ENCODE results near the gene NR4A2. TPM values are rescaled to one million over a fixed set of nuclear protein-coding genes. Genes with fewer than 3 reads are reported as not detected.

The NR4A2 gene
- polyA plus RNA-seq, 1 of the 3 experiments (the other 2 are of a cell fraction): 16.2 TPM

GRCh38 chr2:156306821-156307220 lies 25.7 kb downstream of the NR4A2 start:
- POLR2A ChIA-PET: no interaction called here
- no peaks in the 10 kb centered on the region for H3K9me3 ChIP-seq
- H4K20me1 ChIP-seq (ENCODE audit: insufficient read depth): no peaks in the 10 kb centered on the region
- H3K27me3 ChIP-seq (ENCODE audit: insufficient read depth): no peaks in the 10 kb centered on the region
- no peak overlapping the region for H3K27ac ChIP-seq (ENCODE audit: low read depth in 2 of 2, low read length in 1 of 2)
- H3K4me2 ChIP-seq: no peak overlapping the region
- no peaks in the 10 kb centered on the region for H3F3A ChIP-seq (replicated peaks; ENCODE audit: insufficient read depth)
- no peaks in the 10 kb centered on the region for H3K79me2 ChIP-seq (ENCODE audit: insufficient read depth)
- 0% methylated on average over 1 of the region's 1 CpG for WGBS (ENCODE audit: low lambda C conversion rate)
- no peak for TF ChIP-seq POLR2AphosphoS5 (IDR thresholded peaks at IDR 0.05; ENCODE audit: low read depth, low read length)
- CTCF ChIA-PET: no interaction called here
- no peak overlapping the region for H3K9ac ChIP-seq
- DNase-seq: no peak
- H2AFZ ChIP-seq (ENCODE audit: low read depth): no peak overlapping the region
- H3K4me1 ChIP-seq (ENCODE audit: control insufficient read depth in 1 of 2, insufficient read depth in 2 of 2, low read depth in 1 of 2, low read length in 1 of 2): no peaks in the 10 kb centered on the region
- H3K9me2 ChIP-seq: no peaks in the 10 kb centered on the region
- no peak overlapping the region for H3K4me3 ChIP-seq (ENCODE audit: low read depth in 2 of 2, low read length in 1 of 2)
- no peaks in the 10 kb centered on the region for H3K36me3 ChIP-seq (replicated peaks in 1 of 2; ENCODE audit: control insufficient read depth in 1 of 2, insufficient read depth in 2 of 2, low read length in 1 of 2)

- no peak overlapping the region for H2AFZ ChIP-seq (ENCODE audit: low read depth)
- H3K36me3 ChIP-seq (replicated peaks in 1 of 2; ENCODE audit: control insufficient read depth in 1 of 2, insufficient read depth in 2 of 2, low read length in 1 of 2): no peaks in the 10 kb centered on the region
- no peaks in the 10 kb centered on the region for H3K4me1 ChIP-seq (ENCODE audit: control insufficient read depth in 1 of 2, insufficient read depth in 2 of 2, low read depth in 1 of 2, low read length in 1 of 2)
- ChIA-PET CTCF (no interaction called here), POLR2A (no interaction called here)
- no peak overlapping the region for H3K9ac ChIP-seq
- no peaks in the 10 kb centered on the region for H3F3A ChIP-seq (replicated peaks; ENCODE audit: insufficient read depth)
- no peaks in the 10 kb centered on the region for H3K9me3 ChIP-seq
- no peaks in the 10 kb centered on the region for H3K9me2 ChIP-seq
- H3K27ac ChIP-seq (ENCODE audit: low read depth in 2 of 2, low read length in 1 of 2): no peak overlapping the region
- DNase-seq: no peak
- no peak overlapping the region for H3K4me3 ChIP-seq (ENCODE audit: low read depth in 2 of 2, low read length in 1 of 2)
- no peak for TF ChIP-seq EP300 (IDR thresholded peaks at IDR 0.05; ENCODE audit: borderline replicate concordance in 1 of 2, low read depth in 1 of 2, low read length in 1 of 2)
- TF ChIP-seq FOSL2 (IDR thresholded peaks at IDR 0.05; ENCODE audit: borderline replicate concordance, low read depth): no peak
- TF ChIP-seq SIN3A (IDR thresholded peaks at IDR 0.05; ENCODE audit: borderline replicate concordance, low read depth, low read length): no peak
- TF ChIP-seq SMC3 (IDR thresholded peaks at IDR 0.05; ENCODE audit: low read depth, low read length): no peak
- no peak for TF ChIP-seq POLR2AphosphoS5 (IDR thresholded peaks at IDR 0.05; ENCODE audit: low read depth, low read length)
- no peaks in the 10 kb centered on the region for H3K79me2 ChIP-seq (ENCODE audit: insufficient read depth)
- H4K20me1 ChIP-seq (ENCODE audit: insufficient read depth): no peaks in the 10 kb centered on the region
- H3K27me3 ChIP-seq (ENCODE audit: insufficient read depth): no peaks in the 10 kb centered on the region
- no peak overlapping the region for H3K4me2 ChIP-seq
Observed at GRCh38 chr2:156305121-156305520, 27.4 kb downstream of the NR4A2 start.

DNA sequence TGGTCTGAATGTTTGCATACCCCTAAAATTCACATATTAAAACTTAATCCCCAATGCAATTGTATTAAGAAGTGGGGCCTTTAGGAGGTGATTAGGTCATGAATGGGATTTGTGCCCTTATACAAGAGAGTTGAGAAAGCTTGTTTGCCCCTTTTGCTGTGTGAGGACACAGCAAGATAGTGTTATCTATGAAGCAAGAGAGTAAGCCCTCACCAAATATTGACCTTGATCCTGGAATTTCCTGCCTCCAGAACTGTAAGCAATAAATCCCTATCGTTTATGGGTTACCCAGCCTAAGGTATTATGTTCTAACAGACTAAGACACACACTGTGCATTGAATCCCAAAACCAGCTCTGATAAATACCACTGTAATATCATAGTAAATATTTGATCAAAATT lies 32.2 kb downstream of the NR4A2 start:
- 0% methylated on average over 1 of the region's 1 CpG for WGBS (ENCODE audit: low lambda C conversion rate)
- POLR2A ChIA-PET: no interaction called here
- Histone ChIP-seq H3K27ac (ENCODE audit: low read depth in 2 of 2, low read length in 1 of 2) (no peak overlapping the region), H3F3A (replicated peaks; ENCODE audit: insufficient read depth) (no peaks in the 10 kb centered on the region), H3K79me2 (ENCODE audit: insufficient read depth) (no peaks in the 10 kb centered on the region), H3K9me2 (no peaks in the 10 kb centered on the region), H3K9me3 (no peaks in the 10 kb centered on the region), H3K4me2 (no peak overlapping the region), H3K27me3 (ENCODE audit: insufficient read depth) (no peaks in the 10 kb centered on the region), H2AFZ (ENCODE audit: low read depth) (no peak overlapping the region), H3K36me3 (replicated peaks in 1 of 2; ENCODE audit: control insufficient read depth in 1 of 2, insufficient read depth in 2 of 2, low read length in 1 of 2) (no peaks in the 10 kb centered on the region), H4K20me1 (ENCODE audit: insufficient read depth) (no peaks in the 10 kb centered on the region), H3K4me1 (ENCODE audit: control insufficient read depth in 1 of 2, insufficient read depth in 2 of 2, low read depth in 1 of 2, low read length in 1 of 2) (no peaks in the 10 kb centered on the region), H3K4me3 (ENCODE audit: low read depth in 2 of 2, low read length in 1 of 2) (no peak overlapping the region), H3K9ac (no peak overlapping the region)
- no peak for DNase-seq
- CTCF ChIA-PET: no interaction called here
- TF ChIP-seq GATA2 (CRISPR knock-in tag; IDR thresholded peaks at IDR 0.05) (no peak), USF2 (IDR thresholded peaks at IDR 0.05; ENCODE audit: borderline replicate concordance, low read depth, low read length) (no peak), SMC3 (IDR thresholded peaks at IDR 0.05; ENCODE audit: low read depth, low read length) (no peak), EP300 (IDR thresholded peaks at IDR 0.05; ENCODE audit: borderline replicate concordance in 1 of 2, low read depth in 1 of 2, low read length in 1 of 2) (no peak), NFIC (IDR thresholded peaks at IDR 0.05; ENCODE audit: borderline replicate concordance) (no peak), MAX (IDR thresholded peaks at IDR 0.05; ENCODE audit: low read depth) (no peak), TCF12 (IDR thresholded peaks at IDR 0.05) (no peak), RCOR1 (IDR thresholded peaks at IDR 0.05; ENCODE audit: low read length) (no peak), ELF1 (IDR thresholded peaks at IDR 0.05) (no peak), REST (IDR thresholded peaks at IDR 0.05; ENCODE audit: low read depth, low read length) (no peak), GABPA (IDR thresholded peaks at IDR 0.05; ENCODE audit: low read depth) (no peak), FOSL2 (IDR thresholded peaks at IDR 0.05; ENCODE audit: borderline replicate concordance, low read depth) (no peak), MEF2A (IDR thresholded peaks at IDR 0.05; ENCODE audit: borderline replicate concordance, low read depth) (no peak), YY1 (IDR thresholded peaks at IDR 0.05; ENCODE audit: low read depth) (no peak), RXRA (IDR thresholded peaks at IDR 0.05; ENCODE audit: borderline replicate concordance, low read depth) (no peak), IRF3 (IDR thresholded peaks at IDR 0.05; ENCODE audit: low read depth, low read length) (no peak), JUND (IDR thresholded peaks at IDR 0.05) (no peak)
